ENCODE measurements around the gene ADD3. TPM values are rescaled to one million over a fixed set of nuclear protein-coding genes. Genes with fewer than 3 reads are reported as not detected.
A peak's percentile ranks its signal among the peaks of the same experiment; 100 is the strongest.

The ADD3 gene
- total and polyA plus RNA-seq, 4 experiments from 2014 or later, result 365 to 613 (median 449) TPM

DNA sequence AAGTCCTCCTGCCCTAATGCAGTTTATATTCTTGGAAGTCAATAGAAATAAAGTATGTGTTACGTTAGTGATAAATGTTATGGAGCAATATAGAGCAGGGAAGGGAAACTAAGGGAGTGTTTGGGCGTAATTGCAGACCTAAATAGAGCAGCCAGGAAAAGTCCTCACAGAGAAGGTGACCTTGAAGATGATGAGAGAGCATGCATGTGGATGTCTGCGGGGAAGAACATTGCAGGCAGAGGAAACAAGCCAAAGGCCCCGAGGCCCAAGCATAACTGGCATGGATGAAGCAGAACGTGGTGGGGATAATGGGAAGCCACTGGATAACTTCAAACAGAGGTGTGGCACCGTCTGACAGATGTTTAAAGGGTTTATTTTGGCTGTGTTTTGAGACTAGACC, 12.5 kb downstream of the ADD3 start:
- no peak overlapping the region for H3K27ac ChIP-seq (ENCODE audit: low read depth, low read length)
- peaks cover 21 to 27% of the 10 kb centered on the region in 2 donors for H3K36me3 Mint-ChIP-seq
- no peaks in the 10 kb centered on the region for H3K36me3 ChIP-seq (ENCODE audit: insufficient read depth, low read length)
- no peaks in the 10 kb centered on the region for H3K9me3 ChIP-seq (ENCODE audit: control insufficient read depth in 1 of 2, low read length in 2 of 2)
- H3K27me3 Mint-ChIP-seq, result no peaks in the 10 kb centered on the region
- H3K27me3 ChIP-seq (ENCODE audit: insufficient read depth, low read length), result no peaks in the 10 kb centered on the region
- no peak for DNase-seq
- intact Hi-C loops (cut with micrococcal nuclease), result no loop called here
- no peaks in the 10 kb centered on the region for H3K9me3 Mint-ChIP-seq
- H3K4me1 Mint-ChIP-seq, result peaks cover 61 to 86% (median 76%) of the 10 kb centered on the region in 4 donors
- H3K27ac Mint-ChIP-seq, result peak overlapping the region in 4 of 7 donors; percentile 10 to 66 (median 39)
- H3K4me3 Mint-ChIP-seq, result peak overlapping the region in 4 of 8 donors; percentile 1 to 61 (median 16)
- no peak overlapping the region for H3K4me3 ChIP-seq (ENCODE audit: low read length in 2 of 2)
- H3K4me1 ChIP-seq (ENCODE audit: insufficient read depth, low read length), result peaks cover 82% of the 10 kb centered on the region
- CTCF ChIA-PET (ENCODE audit: partially characterized antibody), result interaction anchor here (0.6 to 1.2 kb wide), 3 partner anchors 12 to 136 kb away, joined by 3 to 4 read pairs (median 3); no protein-coding TSS in a partner anchor
- POLR2A ChIA-PET (ENCODE audit: partially characterized antibody), result interaction anchor here (1.0 kb wide), 1 partner anchor 10 kb away, joined by 3 read pairs; no protein-coding TSS in a partner anchor

DNA sequence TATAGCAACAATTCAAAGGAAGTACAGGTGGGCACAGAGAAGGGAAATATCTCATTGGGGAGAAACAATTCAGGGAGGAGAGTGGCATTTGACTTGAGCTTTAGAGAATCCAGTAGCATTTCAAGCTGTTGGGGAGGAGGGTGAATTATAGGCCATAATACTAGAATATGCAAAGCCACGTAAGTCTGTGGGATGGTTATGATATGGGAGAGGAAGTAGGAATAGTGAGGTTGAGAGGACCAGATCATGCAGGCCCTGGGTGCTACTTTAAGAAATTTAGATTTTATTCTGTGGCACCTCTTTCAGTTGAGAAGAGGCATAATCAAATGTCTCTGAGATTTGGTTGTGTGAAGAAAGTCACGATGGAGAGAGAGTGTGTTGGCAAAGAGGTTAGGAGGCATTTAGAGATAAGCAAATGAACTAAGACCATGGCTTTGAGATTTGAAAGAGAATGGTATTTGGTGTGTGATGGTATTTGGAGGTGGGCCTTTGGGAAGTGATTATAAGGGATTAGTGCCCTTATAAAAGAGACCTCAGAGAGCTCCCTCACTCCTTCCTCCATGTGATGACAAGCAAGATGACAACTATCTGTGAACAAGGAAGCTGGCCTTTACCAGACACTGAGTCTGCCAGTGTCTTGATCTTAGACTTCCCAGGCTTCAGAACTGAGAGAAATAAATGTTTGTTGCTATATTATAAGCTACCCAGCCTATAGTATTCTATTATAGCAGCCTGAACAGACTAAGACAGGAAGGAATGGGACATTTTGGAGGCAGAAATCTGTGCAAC, 15.1 kb downstream of the ADD3 start:
- Histone ChIP-seq H3K4me3 (ENCODE audit: low read length in 2 of 2) (no peak overlapping the region), H3K4me1 (ENCODE audit: insufficient read depth, low read length) (peaks cover 70% of the 10 kb centered on the region), H3K27me3 (ENCODE audit: insufficient read depth, low read length) (no peaks in the 10 kb centered on the region), H3K9me3 (ENCODE audit: control insufficient read depth in 1 of 2, low read length in 2 of 2) (no peaks in the 10 kb centered on the region), H3K27ac (ENCODE audit: low read depth, low read length) (no peak overlapping the region), H3K36me3 (ENCODE audit: insufficient read depth, low read length) (no peaks in the 10 kb centered on the region)
- POLR2A ChIA-PET (ENCODE audit: partially characterized antibody), result no interaction called here
- Mint-ChIP-seq H3K4me3 (peak overlapping the region in 5 of 8 donors; percentile 2 to 68 (median 33)), H3K27me3 (no peaks in the 10 kb centered on the region), H3K36me3 (peaks cover 9 to 19% of the 10 kb centered on the region in 2 donors), H3K4me1 (peaks cover 56 to 83% (median 72%) of the 10 kb centered on the region in 4 donors), H3K27ac (peak overlapping the region; percentile 1 to 75 (median 35)), H3K9me3 (no peaks in the 10 kb centered on the region)
- intact Hi-C loops (cut with micrococcal nuclease), result loop anchor here (2.0 kb wide), 1 partner anchor 24 kb away; no protein-coding TSS in a partner anchor
- no peak for DNase-seq
- CTCF ChIA-PET (ENCODE audit: partially characterized antibody), result interaction anchor here (1.0 to 1.4 kb wide), 3 partner anchors 13 to 32 kb away, joined by 3 to 5 read pairs (median 3); no protein-coding TSS in a partner anchor

GRCh38 chr10:110023785-110024465, 16.1 kb downstream of the ADD3 start:
- no peaks in the 10 kb centered on the region for H3K27me3 Mint-ChIP-seq
- Histone ChIP-seq H3K4me1 (ENCODE audit: insufficient read depth, low read length) (peaks cover 64% of the 10 kb centered on the region), H3K4me3 (ENCODE audit: low read length in 2 of 2) (no peak overlapping the region), H3K27ac (ENCODE audit: low read depth, low read length) (no peak overlapping the region), H3K36me3 (ENCODE audit: insufficient read depth, low read length) (no peaks in the 10 kb centered on the region), H3K27me3 (ENCODE audit: insufficient read depth, low read length) (no peaks in the 10 kb centered on the region), H3K9me3 (ENCODE audit: control insufficient read depth in 1 of 2, low read length in 2 of 2) (no peaks in the 10 kb centered on the region)
- POLR2A ChIA-PET (ENCODE audit: partially characterized antibody), result interaction anchor here (1.1 kb wide), 1 partner anchor 53 kb away, joined by 3 read pairs; no protein-coding TSS in a partner anchor
- H3K4me3 Mint-ChIP-seq, result peak overlapping the region in 4 of 8 donors; percentile 11 to 68 (median 40)
- intact Hi-C loops (cut with micrococcal nuclease), result loop anchor here (2.0 kb wide), 1 partner anchor 23 kb away; no protein-coding TSS in a partner anchor
- peaks cover 54 to 75% (median 67%) of the 10 kb centered on the region in 4 donors for H3K4me1 Mint-ChIP-seq
- H3K9me3 Mint-ChIP-seq, result no peaks in the 10 kb centered on the region
- H3K27ac Mint-ChIP-seq, result peak overlapping the region in 4 of 7 donors; percentile 1 to 62 (median 32)
- CTCF ChIA-PET (ENCODE audit: partially characterized antibody), result interaction anchor here (1.0 kb wide), 1 partner anchor 31 kb away, joined by 3 read pairs; no protein-coding TSS in a partner anchor
- H3K36me3 Mint-ChIP-seq, result peaks cover 8 to 18% of the 10 kb centered on the region in 2 donors
- no peak for DNase-seq

DNA sequence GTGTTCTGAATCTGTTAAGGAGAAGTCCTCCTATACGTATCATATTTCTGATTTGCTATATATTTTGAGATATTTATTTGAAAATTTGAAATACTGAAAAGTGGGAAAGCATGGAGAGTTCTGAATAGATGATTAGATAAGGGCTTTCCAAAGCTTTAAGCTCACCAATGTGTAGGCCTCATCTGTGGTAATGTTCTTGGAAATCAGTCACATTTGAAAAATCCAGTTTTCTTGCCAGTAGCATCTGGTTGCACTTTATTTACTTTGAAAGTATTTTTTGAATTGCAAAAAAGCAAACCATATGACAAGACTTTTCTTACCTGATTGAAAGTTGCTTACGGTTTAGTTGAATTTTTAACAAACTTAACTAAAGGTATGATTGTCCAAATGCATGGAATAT, 21.7 kb downstream of the ADD3 start:
- H3K27me3 Mint-ChIP-seq, result no peaks in the 10 kb centered on the region
- H3K27ac Mint-ChIP-seq, result no peak overlapping the region
- H3K36me3 Mint-ChIP-seq, result peaks cover 3 to 10% of the 10 kb centered on the region in 2 donors
- DNase-seq, result no peak
- Histone ChIP-seq H3K27me3 (ENCODE audit: insufficient read depth, low read length) (no peaks in the 10 kb centered on the region), H3K9me3 (ENCODE audit: control insufficient read depth in 1 of 2, low read length in 2 of 2) (no peaks in the 10 kb centered on the region), H3K4me1 (ENCODE audit: insufficient read depth, low read length) (peaks cover 63% of the 10 kb centered on the region), H3K36me3 (ENCODE audit: insufficient read depth, low read length) (no peaks in the 10 kb centered on the region), H3K4me3 (ENCODE audit: low read length in 2 of 2) (no peak overlapping the region), H3K27ac (ENCODE audit: low read depth, low read length) (no peak overlapping the region)
- H3K4me3 Mint-ChIP-seq, result no peak overlapping the region
- peaks cover 44 to 70% (median 56%) of the 10 kb centered on the region in 4 donors for H3K4me1 Mint-ChIP-seq
- no peaks in the 10 kb centered on the region for H3K9me3 Mint-ChIP-seq
- CTCF ChIA-PET (ENCODE audit: partially characterized antibody), result no interaction called here
- intact Hi-C loops (cut with micrococcal nuclease), result no loop called here
- POLR2A ChIA-PET (ENCODE audit: partially characterized antibody), result interaction anchor here (0.7 to 1.7 kb wide), 2 partner anchors 29 to 72 kb away, joined by 3 to 5 read pairs; no protein-coding TSS in a partner anchor

GRCh38 chr10:110032801-110033700, 25.3 kb downstream of the ADD3 start:
- peak overlapping the region in 5 of 7 donors; percentile 26 to 84 (median 45) for H3K27ac Mint-ChIP-seq
- H3K4me1 Mint-ChIP-seq, result peaks cover 41 to 74% (median 59%) of the 10 kb centered on the region in 4 donors
- POLR2A ChIA-PET (ENCODE audit: partially characterized antibody), result no interaction called here

GRCh38 chr10:110033701-110034235, 26.0 kb downstream of the ADD3 start:
- Mint-ChIP-seq H3K4me3 (peak overlapping the region in 1 of 8 donors; percentile 22), H3K27ac (peak overlapping the region in 2 of 7 donors; percentile 45 to 55), H3K9me3 (no peaks in the 10 kb centered on the region), H3K4me1 (peaks cover 41 to 80% (median 61%) of the 10 kb centered on the region in 4 donors), H3K27me3 (no peaks in the 10 kb centered on the region), H3K36me3 (peaks cover 3 to 11% of the 10 kb centered on the region in 2 donors)
- no peaks in the 10 kb centered on the region for H3K36me3 ChIP-seq (ENCODE audit: insufficient read depth, low read length)
- no peak for DNase-seq
- ChIA-PET CTCF (ENCODE audit: partially characterized antibody) (interaction anchor here (1.3 to 2.7 kb wide), 3 partner anchors 23 to 150 kb away, joined by 3 to 19 read pairs (median 4); no protein-coding TSS in a partner anchor), POLR2A (ENCODE audit: partially characterized antibody) (interaction anchor here (1.7 kb wide), 1 partner anchor 52 kb away, joined by 7 read pairs; no protein-coding TSS in a partner anchor)
- no peak overlapping the region for H3K4me3 ChIP-seq (ENCODE audit: low read length in 2 of 2)
- peaks cover 83% of the 10 kb centered on the region for H3K4me1 ChIP-seq (ENCODE audit: insufficient read depth, low read length)
- H3K27me3 ChIP-seq (ENCODE audit: insufficient read depth, low read length), result no peaks in the 10 kb centered on the region
- H3K27ac ChIP-seq (ENCODE audit: low read depth, low read length), result no peak overlapping the region
- no peaks in the 10 kb centered on the region for H3K9me3 ChIP-seq (ENCODE audit: control insufficient read depth in 1 of 2, low read length in 2 of 2)
- intact Hi-C loops (cut with micrococcal nuclease), result loop anchor here (2.0 kb wide), 3 partner anchors 17 to 55 kb away; no protein-coding TSS in a partner anchor

More at GRCh38 chr10:110032801-110033700, 25.3 kb downstream of the ADD3 start:
- Histone ChIP-seq H3K36me3 (ENCODE audit: insufficient read depth, low read length) (no peaks in the 10 kb centered on the region), H3K4me1 (ENCODE audit: insufficient read depth, low read length) (peaks cover 76% of the 10 kb centered on the region), H3K4me3 (ENCODE audit: low read length in 2 of 2) (no peak overlapping the region), H3K9me3 (ENCODE audit: control insufficient read depth in 1 of 2, low read length in 2 of 2) (no peaks in the 10 kb centered on the region), H3K27ac (ENCODE audit: low read depth, low read length) (no peak overlapping the region), H3K27me3 (ENCODE audit: insufficient read depth, low read length) (no peaks in the 10 kb centered on the region)
- Mint-ChIP-seq H3K27me3 (no peaks in the 10 kb centered on the region), H3K9me3 (no peaks in the 10 kb centered on the region), H3K36me3 (peaks cover 3 to 11% of the 10 kb centered on the region in 2 donors), H3K4me3 (peak overlapping the region in 3 of 8 donors; percentile 34 to 49 (median 47))
- intact Hi-C loops (cut with micrococcal nuclease), result loop anchor here (2.0 kb wide), 1 partner anchor 36 kb away; no protein-coding TSS in a partner anchor
- CTCF ChIA-PET (ENCODE audit: partially characterized antibody), result interaction anchor here (1.0 kb wide), 1 partner anchor 76 kb away, joined by 3 read pairs; no protein-coding TSS in a partner anchor
- DNase-seq, result no peak

Measured in CD4-positive, alpha-beta memory T cell (primary cell).